ENCODE results near the gene OSBPL1A.

Gene OSBPL1A

DNA sequence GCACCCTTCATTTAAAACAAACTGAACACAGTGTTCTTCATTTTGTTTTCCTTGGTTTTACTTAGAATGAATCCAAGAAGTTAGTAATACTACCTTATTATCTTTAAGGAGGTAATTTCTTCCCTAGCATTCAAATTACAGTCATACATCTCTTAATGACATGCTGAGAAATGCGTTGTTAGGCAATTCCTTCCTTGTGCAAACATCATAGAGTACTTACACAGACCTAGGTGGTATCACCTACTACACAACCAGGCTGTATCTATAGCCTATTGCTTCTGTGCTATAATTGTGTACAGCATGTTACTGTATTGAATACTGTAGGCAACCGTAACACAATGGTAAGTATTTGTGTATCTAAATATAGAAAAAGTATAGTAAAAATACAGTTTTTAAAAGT, 267.1 kb downstream of the OSBPL1A start:
- no peak for TF ChIP-seq CTCF (IDR thresholded peaks at IDR 0.05; ENCODE audit: low read depth, low read length, missing control alignments)
- in situ Hi-C loops (cut with HindIII; ENCODE audit: low pct_ligation_motif_present, low sequenced_read_pairs): no loop called here
- DNase-seq: no peak
- Histone ChIP-seq H3K27ac (no peak overlapping the region), H3K36me3 (replicated peaks) (no peaks in the 10 kb centered on the region), H3K27me3 (replicated peaks) (no peaks in the 10 kb centered on the region), H3K4me3 (ENCODE audit: low read depth, low read length) (no peak overlapping the region)

GRCh38 chr18:24128700-24129099, 268.9 kb downstream of the OSBPL1A start:
- DNase-seq: no peak
- in situ Hi-C loops (cut with HindIII; ENCODE audit: low pct_ligation_motif_present, low sequenced_read_pairs): no loop called here
- no peak overlapping the region for H3K4me3 ChIP-seq (ENCODE audit: low read depth, low read length)
- H3K27ac ChIP-seq: no peak overlapping the region
- no peak for TF ChIP-seq CTCF (IDR thresholded peaks at IDR 0.05; ENCODE audit: low read depth, low read length, missing control alignments)
- H3K36me3 ChIP-seq (replicated peaks): no peaks in the 10 kb centered on the region
- no peaks in the 10 kb centered on the region for H3K27me3 ChIP-seq (replicated peaks)

GRCh38 chr18:24127735-24128134, 269.9 kb downstream of the OSBPL1A start:
- H3K27me3 ChIP-seq (replicated peaks): no peaks in the 10 kb centered on the region
- no peak overlapping the region for H3K4me3 ChIP-seq (ENCODE audit: low read depth, low read length)
- no peak for DNase-seq
- H3K36me3 ChIP-seq (replicated peaks): no peaks in the 10 kb centered on the region
- no peak for TF ChIP-seq CTCF (IDR thresholded peaks at IDR 0.05; ENCODE audit: low read depth, low read length, missing control alignments)
- in situ Hi-C loops (cut with HindIII; ENCODE audit: low pct_ligation_motif_present, low sequenced_read_pairs): no loop called here
- no peak overlapping the region for H3K27ac ChIP-seq

GRCh38 chr18:24126155-24126961, 271.3 kb downstream of the OSBPL1A start:
- no peak overlapping the region for H3K4me3 ChIP-seq (ENCODE audit: low read depth, low read length)
- DNase-seq: no peak
- no peaks in the 10 kb centered on the region for H3K27me3 ChIP-seq (replicated peaks)
- H3K36me3 ChIP-seq (replicated peaks): no peaks in the 10 kb centered on the region
- TF ChIP-seq CTCF (IDR thresholded peaks at IDR 0.05; ENCODE audit: low read depth, low read length, missing control alignments): no peak
- no peak overlapping the region for H3K27ac ChIP-seq
- in situ Hi-C loops (cut with HindIII; ENCODE audit: low pct_ligation_motif_present, low sequenced_read_pairs): no loop called here

DNA sequence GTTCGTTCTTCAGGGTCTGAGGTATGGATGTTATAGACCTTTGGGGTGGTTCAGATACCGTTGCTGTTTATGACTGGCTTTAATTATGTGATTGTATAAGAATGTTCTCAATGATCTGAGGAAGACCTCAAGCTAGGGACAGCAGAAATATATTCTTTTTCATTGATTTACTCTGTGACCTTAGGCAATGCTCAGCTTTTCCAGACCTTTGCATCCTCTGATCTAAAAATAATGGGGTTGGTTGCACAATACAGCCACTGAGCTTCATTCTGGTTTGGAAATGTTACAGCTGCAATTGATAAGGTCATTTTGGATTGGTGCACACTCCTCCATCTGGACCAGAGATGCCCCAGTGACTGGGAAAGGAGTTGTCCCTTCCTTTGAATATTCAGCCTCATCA, 276.0 kb downstream of the OSBPL1A start:
- Histone ChIP-seq H3K27me3 (replicated peaks) (no peaks in the 10 kb centered on the region), H3K36me3 (replicated peaks) (no peaks in the 10 kb centered on the region), H3K27ac (no peak overlapping the region), H3K4me3 (ENCODE audit: low read depth, low read length) (no peak overlapping the region)
- no peak for TF ChIP-seq CTCF (IDR thresholded peaks at IDR 0.05; ENCODE audit: low read depth, low read length, missing control alignments)
- in situ Hi-C loops (cut with HindIII; ENCODE audit: low pct_ligation_motif_present, low sequenced_read_pairs): no loop called here
- no peak for DNase-seq

DNA sequence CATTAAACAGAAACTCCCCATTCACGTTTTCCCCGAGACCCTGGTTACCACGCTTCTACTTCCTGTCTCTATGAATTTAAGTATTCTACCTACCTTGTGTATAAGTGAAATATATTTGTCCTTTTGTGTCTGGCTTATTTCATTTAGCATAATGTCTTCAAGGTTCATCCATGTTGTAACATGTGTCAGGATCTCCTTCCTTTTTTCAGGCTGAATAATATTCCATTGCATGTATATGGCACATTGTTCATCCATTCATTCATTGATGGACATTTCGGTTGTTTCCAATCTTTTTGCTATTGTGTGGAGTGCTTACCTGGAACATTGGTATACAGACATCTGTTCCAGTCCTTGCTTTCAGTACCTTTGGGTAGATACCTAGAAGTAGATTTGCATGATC, 276.9 kb downstream of the OSBPL1A start:
- H3K36me3 ChIP-seq (replicated peaks): no peaks in the 10 kb centered on the region
- in situ Hi-C loops (cut with HindIII; ENCODE audit: low pct_ligation_motif_present, low sequenced_read_pairs): no loop called here
- H3K4me3 ChIP-seq (ENCODE audit: low read depth, low read length): no peak overlapping the region
- H3K27ac ChIP-seq: no peak overlapping the region
- no peaks in the 10 kb centered on the region for H3K27me3 ChIP-seq (replicated peaks)
- no peak for DNase-seq
- TF ChIP-seq CTCF (IDR thresholded peaks at IDR 0.05; ENCODE audit: low read depth, low read length, missing control alignments): no peak
